ENCODE results near the gene SHPK. TPM values are rescaled to one million over a fixed set of nuclear protein-coding genes. Genes with fewer than 3 reads are reported as not detected.

Gene SHPK
- total and polyA plus RNA-seq, 2 of the 4 experiments (the other 2 are of a cell fraction) = 11.1 to 14.3 TPM

GRCh38 chr17:3627769-3628167 is 8.3 kb downstream of the SHPK start:
- Histone ChIP-seq H3K27ac (ENCODE audit: insufficient read depth, low read length) (no peak overlapping the region), H3K27me3 (ENCODE audit: control insufficient read depth, insufficient read depth, low read length) (no peaks in the 10 kb centered on the region), H3K79me1 (ENCODE audit: low read depth in 1 of 2, low read length in 2 of 2) (peaks cover 3 to 15% of the 10 kb centered on the region in 2 experiments; a peak in 3 of 4 replicates), H3K4me1 (ENCODE audit: control insufficient read depth, insufficient read depth, low read length) (no peaks in the 10 kb centered on the region), H3K18ac (ENCODE audit: low read depth, low read length) (no peak overlapping the region), H3K14ac (replicated peaks; ENCODE audit: low read depth, low read length) (no peak overlapping the region), H3K4me2 (ENCODE audit: low read depth, low read length) (no peak overlapping the region), H4K8ac (ENCODE audit: low read depth in 2 of 2, low read length in 2 of 2) (no peak overlapping the region), H2BK20ac (ENCODE audit: low read depth, low read length) (no peak overlapping the region), H2AFZ (replicated peaks; ENCODE audit: low read length, poor library complexity) (no peak overlapping the region), H2BK5ac (ENCODE audit: low read depth, low read length, poor library complexity, severe bottlenecking) (no peak overlapping the region), H4K20me1 (ENCODE audit: insufficient read depth, low read length) (no peaks in the 10 kb centered on the region; the same call in 1 of the 2 replicates), H2BK120ac (ENCODE audit: low read depth, low read length) (no peak overlapping the region), H4K91ac (ENCODE audit: insufficient read depth, low read depth, low read length) (no peak overlapping the region), H3K4me3 (ENCODE audit: insufficient read depth, low read depth, low read length) (no peak overlapping the region), H2BK15ac (ENCODE audit: low read depth, low read length) (no peak overlapping the region), H4K5ac (ENCODE audit: low read depth, low read length) (no peak overlapping the region), H3K56ac (ENCODE audit: extremely low read depth, insufficient read depth, low read length) (no peak overlapping the region), H3K36me3 (ENCODE audit: control insufficient read depth, insufficient read depth, low read length) (peaks cover 41% of the 10 kb centered on the region), H3K4ac (ENCODE audit: low read depth, low read length) (no peak overlapping the region), H2AK5ac (ENCODE audit: low read depth, low read length) (no peak overlapping the region), H3K23ac (ENCODE audit: low read depth, low read length) (no peak overlapping the region), H3K9me3 (ENCODE audit: control insufficient read depth, insufficient read depth, low read length) (no peaks in the 10 kb centered on the region), H3K9me1 (ENCODE audit: insufficient read depth, low read length) (no peaks in the 10 kb centered on the region), H2AK9ac (replicated peaks; ENCODE audit: low read depth, low read length, poor library complexity) (no peak overlapping the region), H3K9ac (ENCODE audit: low read depth, low read length) (no peak overlapping the region)
- WGBS, 2 experiments (ENCODE audit: extremely low coverage in 2 of 2, insufficient read length in 1 of 2) = no CpG with 5 or more reads among the region's 11 CpGs
- dilution Hi-C loops (cut with HindIII; ENCODE audit: low sequenced_read_pairs, unreplicated experiment) (no loop called here), in situ Hi-C loops (cut with MboI; ENCODE audit: low sequenced_read_pairs) (no loop called here), intact Hi-C loops (cut with micrococcal nuclease) (no loop called here)
- CTCF ChIA-PET = no interaction called here
- POLR2A ChIA-PET (ENCODE audit: unreplicated experiment) = no interaction called here
- BruUV-seq (replicated peaks) = no TSS peak
- no peak for TF ChIP-seq BHLHE40 (IDR thresholded peaks at IDR 0.05; ENCODE audit: low read depth, low read length)
- no peak for TF ChIP-seq RCOR1 (IDR thresholded peaks at IDR 0.05; ENCODE audit: insufficient replicate concordance, low read length)
- DNase-seq (no peak), ATAC-seq (ENCODE audit: low read depth) (no peak)
